Activated CD8-positive, alpha-beta memory T cell treated with anti-CD3 and anti-CD28 coated beads, Interleukin-2, amount 10 ng/mL, durations not matched to agents 7 days and 5 days (primary cell): ENCODE results near the gene ST7. TPM values are rescaled to one million over a fixed set of nuclear protein-coding genes. Genes with fewer than 3 reads are reported as not detected.
"Not testable (repeated sequence)": the region's sequence is repeated elsewhere in the genome, so short reads cannot be mapped to it uniquely, and the experiment has no call there.

Source experiments
- ATAC-seq: fragments of 150-1000 bp; cut with Tn5 transposase; one replicate; pipeline ENCODE4 v1.10.0; 2021; ENCODE audit warnings: moderate library complexity
- CTCF ChIA-PET: fragments of 350-600 bp; sonication (Branson Sonifier 250); formaldehyde crosslinking; loops from one replicate; lab custom pipeline; 2021; ENCODE audit warnings: antibody characterized with exemption; lab: Charles Lee
- DNase-seq: peaks from one replicate; pipeline ENCODE4 v3.0.0-alpha.2; 2020
- H3K27ac Mint-ChIP-seq: one replicate; pipeline ENCODE4 v1.8.0; 2021; ENCODE audit warnings: mild to moderate bottlenecking, mixed read lengths
- H3K27me3 Mint-ChIP-seq: one replicate; pipeline ENCODE4 v1.8.0; 2021; ENCODE audit warnings: mixed read lengths
- H3K36me3 Mint-ChIP-seq: one replicate; pipeline ENCODE4 v1.8.0; 2021; ENCODE audit warnings: mild to moderate bottlenecking, mixed read lengths
- H3K4me1 Mint-ChIP-seq: one replicate; pipeline ENCODE4 v1.8.0; 2021; ENCODE audit warnings: mixed read lengths
- H3K4me3 Mint-ChIP-seq: one replicate; pipeline ENCODE4 v1.8.0; 2021; ENCODE audit warnings: mild to moderate bottlenecking, moderate library complexity, mixed read lengths
- H3K9me3 Mint-ChIP-seq: one replicate; pipeline ENCODE4 v1.8.0; 2022; ENCODE audit warnings: low read depth, mixed read lengths
- total RNA-seq, 2 experiments: library from RNA; stranded (reverse); gene quantifications; one replicate each; pipeline ENCODE4 v1.2.3, GENCODE V29; 2021

Gene ST7
- total RNA-seq, 2 experiments from 2014 or later, result 7.2 to 12.8 TPM

DNA sequence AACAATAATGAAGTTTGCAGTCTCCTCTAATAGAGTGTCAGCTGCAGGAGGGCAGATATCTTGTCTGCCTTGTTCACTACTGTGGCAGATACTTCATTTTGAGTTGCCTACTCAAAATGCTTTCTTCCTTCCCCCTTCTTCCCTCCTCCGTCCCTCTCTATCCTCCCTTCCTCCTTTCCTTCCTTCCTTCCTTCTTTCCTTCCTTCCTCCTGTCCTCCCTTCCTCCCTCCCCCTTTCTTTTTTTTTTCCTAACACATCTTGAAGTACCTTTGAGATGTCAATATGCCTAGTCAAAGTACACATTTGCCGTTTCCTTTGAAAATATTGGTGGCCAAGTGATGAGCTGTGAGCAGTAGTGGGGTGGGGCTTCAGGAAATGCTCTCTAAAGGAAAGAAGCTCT lies 18.7 kb upstream of the ST7 start:
- CTCF ChIA-PET, result interaction anchor here (1.2 kb wide), 1 partner anchor 191 kb away, joined by 3 read pairs; no protein-coding TSS in a partner anchor
- H3K36me3 Mint-ChIP-seq, result no peaks in the 10 kb centered on the region

DNA sequence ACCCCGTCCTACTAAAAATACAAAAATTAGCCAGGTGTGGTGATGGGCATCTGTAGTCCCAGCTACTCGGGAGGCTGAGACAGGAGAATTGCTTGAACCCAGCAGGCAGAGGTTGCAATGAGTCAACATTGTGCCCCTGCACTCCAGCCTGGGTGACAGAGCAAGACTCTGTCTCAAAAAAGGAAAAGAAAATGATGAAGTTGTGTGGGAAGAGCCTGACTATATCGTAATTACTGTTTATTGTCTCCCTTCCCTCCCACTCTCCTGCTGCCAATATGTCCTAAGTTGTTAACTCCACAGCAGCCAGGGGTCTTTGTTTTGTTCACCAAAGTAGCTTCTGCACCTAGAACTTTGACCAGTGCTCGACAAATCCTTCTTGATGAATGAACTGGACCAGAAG lies 16.5 kb upstream of the ST7 start:
- peaks cover 28% of the 10 kb centered on the region for H3K27me3 Mint-ChIP-seq
- H3K27ac Mint-ChIP-seq, H3K9me3 Mint-ChIP-seq, ATAC-seq, H3K4me1 Mint-ChIP-seq, DNase-seq, H3K4me3 Mint-ChIP-seq, H3K36me3 Mint-ChIP-seq: not testable (repeated sequence)
- CTCF ChIA-PET, result interaction anchor here (1.4 kb wide), 1 partner anchor 10 kb away, joined by 5 read pairs; no protein-coding TSS in a partner anchor

More for the DNA sequence above, 18.7 kb upstream of the ST7 start:
- H3K4me1 Mint-ChIP-seq, result peaks cover 12% of the 10 kb centered on the region
- no peaks in the 10 kb centered on the region for H3K9me3 Mint-ChIP-seq
- H3K27me3 Mint-ChIP-seq, result peaks cover 24% of the 10 kb centered on the region
- DNase-seq (no peak), ATAC-seq (no peak)
- no peak overlapping the region for H3K27ac Mint-ChIP-seq
- H3K4me3 Mint-ChIP-seq, result no peak overlapping the region

DNA sequence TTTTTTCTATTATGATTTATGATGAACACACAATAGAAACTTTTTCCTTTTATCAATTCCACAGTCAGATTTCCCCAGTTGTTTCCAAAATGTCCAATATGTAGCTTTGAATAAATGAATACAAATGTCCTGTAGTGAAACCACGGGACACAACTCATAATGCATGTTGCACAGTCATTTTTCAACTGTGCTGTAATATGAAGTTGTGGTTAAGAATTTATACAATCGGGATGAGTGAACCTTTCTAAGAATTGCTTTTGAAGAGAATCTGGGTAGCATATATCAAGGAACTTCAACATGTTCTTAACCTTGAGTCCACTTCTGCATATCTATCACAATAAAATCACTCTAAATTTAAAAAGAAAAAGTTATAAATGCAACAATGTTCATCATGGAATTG lies 14.6 kb upstream of the ST7 start:
- Mint-ChIP-seq H3K27me3 (peaks cover 28% of the 10 kb centered on the region), H3K4me3 (no peak overlapping the region), H3K9me3 (no peaks in the 10 kb centered on the region), H3K36me3 (no peaks in the 10 kb centered on the region), H3K4me1 (peaks cover 6% of the 10 kb centered on the region), H3K27ac (no peak overlapping the region)
- CTCF ChIA-PET, result interaction anchor here (1.0 kb wide), 1 partner anchor 178 kb away, joined by 3 read pairs; no protein-coding TSS in a partner anchor
- no peak for ATAC-seq
- DNase-seq, result no peak

DNA sequence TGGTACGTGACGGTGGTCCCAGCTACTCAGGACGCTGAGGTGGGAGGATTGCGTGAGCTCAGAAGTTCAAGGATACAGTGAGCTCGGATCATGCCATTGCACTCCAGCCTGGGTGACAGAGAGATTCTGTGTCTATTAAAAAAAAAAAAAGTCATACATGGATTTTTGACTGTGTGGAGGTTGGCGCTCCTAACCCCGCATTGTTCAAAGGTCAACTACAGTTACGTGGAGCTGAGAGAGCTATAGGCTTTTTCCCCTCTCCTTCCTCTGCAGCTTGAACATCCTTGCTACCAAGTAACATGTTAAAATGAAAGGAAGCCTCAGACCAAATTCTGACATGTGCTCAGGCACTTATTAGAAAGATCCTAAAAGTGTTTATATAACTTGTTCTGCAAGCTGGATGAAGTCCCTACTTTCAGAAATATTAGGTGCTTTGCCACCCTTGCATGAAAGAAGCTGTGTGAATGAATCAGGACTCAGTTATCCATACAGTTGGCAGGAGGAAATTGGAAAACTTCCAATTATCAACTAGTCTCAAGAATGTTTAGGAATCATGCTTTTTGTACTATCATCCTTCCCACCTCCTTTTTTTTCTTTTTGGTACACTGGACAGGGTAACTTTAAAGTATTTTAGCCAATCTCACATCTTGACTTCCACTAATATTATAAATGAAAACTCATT lies 12.5 kb upstream of the ST7 start:
- Mint-ChIP-seq H3K4me1 (peaks cover 6% of the 10 kb centered on the region), H3K27me3 (peaks cover 26% of the 10 kb centered on the region), H3K9me3 (no peaks in the 10 kb centered on the region), H3K4me3 (no peak overlapping the region), H3K36me3 (no peaks in the 10 kb centered on the region), H3K27ac (no peak overlapping the region)
- ATAC-seq, result no peak
- no peak for DNase-seq
- CTCF ChIA-PET, result interaction anchor here (0.9 to 1.2 kb wide), 4 partner anchors 8 to 176 kb away, joined by 3 to 6 read pairs (median 4); no protein-coding TSS in a partner anchor

DNA sequence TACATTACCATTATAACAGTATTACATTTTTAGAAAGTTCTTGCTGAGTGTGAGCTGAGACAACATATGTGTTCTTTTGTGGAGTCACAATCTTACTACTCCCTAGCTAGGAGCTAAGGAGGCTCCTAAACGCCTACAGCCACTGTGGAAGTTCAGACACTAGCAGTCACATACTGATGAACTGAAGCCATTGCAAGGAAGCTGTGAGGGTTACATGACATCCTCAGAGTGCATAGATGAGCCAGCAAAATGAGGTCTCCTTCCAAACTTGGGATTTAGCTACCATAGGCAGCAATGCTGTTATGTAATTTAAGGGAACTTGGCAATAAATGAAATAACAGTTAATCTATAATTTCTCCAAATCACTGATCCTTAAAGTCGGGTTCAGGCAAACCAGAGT lies 10.8 kb upstream of the ST7 start:
- ATAC-seq (no peak), DNase-seq (no peak)
- H3K27ac Mint-ChIP-seq, result no peak overlapping the region
- no peak overlapping the region for H3K4me3 Mint-ChIP-seq
- no peaks in the 10 kb centered on the region for H3K9me3 Mint-ChIP-seq
- CTCF ChIA-PET, result interaction anchor here (1.0 kb wide), 1 partner anchor 11 kb away, joined by 3 read pairs; no protein-coding TSS in a partner anchor
- H3K27me3 Mint-ChIP-seq, result peaks cover 13% of the 10 kb centered on the region
- no peaks in the 10 kb centered on the region for H3K36me3 Mint-ChIP-seq
- H3K4me1 Mint-ChIP-seq, result peaks cover 6% of the 10 kb centered on the region

DNA sequence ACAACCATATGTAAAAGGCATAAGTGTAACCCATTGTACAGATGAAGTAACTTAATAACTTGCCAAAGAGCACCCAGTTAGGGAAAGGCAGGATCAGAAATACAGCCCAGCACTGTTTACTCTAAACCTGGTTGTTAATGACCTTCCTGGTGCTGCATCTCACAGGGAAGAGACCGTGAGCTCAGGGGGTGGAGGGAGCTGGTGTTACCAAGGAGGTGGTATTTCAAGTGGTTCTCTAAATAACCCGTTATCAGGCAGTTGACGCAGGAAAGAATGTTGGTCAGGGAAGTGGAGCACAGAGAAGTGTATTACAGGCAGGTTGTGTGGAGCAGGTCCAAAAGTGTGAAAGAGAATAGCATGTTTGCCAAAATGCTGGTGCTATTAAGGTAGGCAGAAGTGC lies 4.4 kb upstream of the ST7 start:
- Mint-ChIP-seq H3K27me3 (peaks cover 11% of the 10 kb centered on the region), H3K9me3 (no peaks in the 10 kb centered on the region), H3K27ac (no peak overlapping the region), H3K36me3 (no peaks in the 10 kb centered on the region), H3K4me1 (peaks cover 11% of the 10 kb centered on the region), H3K4me3 (no peak overlapping the region)
- CTCF ChIA-PET, result interaction anchor here (2.0 kb wide), 1 partner anchor 19 kb away, joined by 5 read pairs; no protein-coding TSS in a partner anchor
- no peak for DNase-seq
- ATAC-seq, result no peak

- CTCF ChIA-PET, result no interaction called here
- Mint-ChIP-seq H3K27ac (no peak overlapping the region), H3K27me3 (peaks cover 8% of the 10 kb centered on the region), H3K36me3 (no peaks in the 10 kb centered on the region), H3K4me1 (peaks cover 22% of the 10 kb centered on the region), H3K4me3 (no peak overlapping the region), H3K9me3 (no peaks in the 10 kb centered on the region)
- DNase-seq (no peak), ATAC-seq (no peak)
These were observed 3.1 kb upstream of the ST7 start for GRCh38 chr7:116949941-116950801.

GRCh38 chr7:116950889-116951351 lies 2.4 kb upstream of the ST7 start:
- peaks cover 27% of the 10 kb centered on the region for H3K4me1 Mint-ChIP-seq
- peaks cover 8% of the 10 kb centered on the region for H3K27me3 Mint-ChIP-seq
- no peaks in the 10 kb centered on the region for H3K36me3 Mint-ChIP-seq
- no peak for DNase-seq
- H3K4me3 Mint-ChIP-seq, result no peak overlapping the region
- H3K9me3 Mint-ChIP-seq, result no peaks in the 10 kb centered on the region
- H3K27ac Mint-ChIP-seq, result no peak overlapping the region
- CTCF ChIA-PET, result no interaction called here
- ATAC-seq, result no peak

GRCh38 chr7:116951366-116952292 lies 1.7 kb upstream of the ST7 start:
- peak overlapping the region; percentile 1 for H3K4me3 Mint-ChIP-seq
- CTCF ChIA-PET, result no interaction called here
- H3K27ac Mint-ChIP-seq, result no peak overlapping the region
- H3K4me1 Mint-ChIP-seq, result peaks cover 33% of the 10 kb centered on the region
- H3K9me3 Mint-ChIP-seq, result no peaks in the 10 kb centered on the region
- DNase-seq (no peak), ATAC-seq (no peak)
- H3K36me3 Mint-ChIP-seq, result peaks cover 1% of the 10 kb centered on the region
- H3K27me3 Mint-ChIP-seq, result peaks cover 8% of the 10 kb centered on the region

- CTCF ChIA-PET, result interaction anchor here (1.1 to 1.4 kb wide), 4 partner anchors 11 to 88 kb away, joined by 3 to 5 read pairs (median 4); no protein-coding TSS in a partner anchor
- no peak for ATAC-seq
- peaks cover 4% of the 10 kb centered on the region for H3K27me3 Mint-ChIP-seq
- H3K27ac Mint-ChIP-seq, result peak overlapping the region; percentile 68
- peaks cover 34% of the 10 kb centered on the region for H3K4me1 Mint-ChIP-seq
- H3K4me3 Mint-ChIP-seq, result peak overlapping the region; percentile 76
- peaks cover 2% of the 10 kb centered on the region for H3K36me3 Mint-ChIP-seq
- no peaks in the 10 kb centered on the region for H3K9me3 Mint-ChIP-seq
- no peak for DNase-seq
These were observed 498 bp upstream of the ST7 start for GRCh38 chr7:116952635-116953371.

DNA sequence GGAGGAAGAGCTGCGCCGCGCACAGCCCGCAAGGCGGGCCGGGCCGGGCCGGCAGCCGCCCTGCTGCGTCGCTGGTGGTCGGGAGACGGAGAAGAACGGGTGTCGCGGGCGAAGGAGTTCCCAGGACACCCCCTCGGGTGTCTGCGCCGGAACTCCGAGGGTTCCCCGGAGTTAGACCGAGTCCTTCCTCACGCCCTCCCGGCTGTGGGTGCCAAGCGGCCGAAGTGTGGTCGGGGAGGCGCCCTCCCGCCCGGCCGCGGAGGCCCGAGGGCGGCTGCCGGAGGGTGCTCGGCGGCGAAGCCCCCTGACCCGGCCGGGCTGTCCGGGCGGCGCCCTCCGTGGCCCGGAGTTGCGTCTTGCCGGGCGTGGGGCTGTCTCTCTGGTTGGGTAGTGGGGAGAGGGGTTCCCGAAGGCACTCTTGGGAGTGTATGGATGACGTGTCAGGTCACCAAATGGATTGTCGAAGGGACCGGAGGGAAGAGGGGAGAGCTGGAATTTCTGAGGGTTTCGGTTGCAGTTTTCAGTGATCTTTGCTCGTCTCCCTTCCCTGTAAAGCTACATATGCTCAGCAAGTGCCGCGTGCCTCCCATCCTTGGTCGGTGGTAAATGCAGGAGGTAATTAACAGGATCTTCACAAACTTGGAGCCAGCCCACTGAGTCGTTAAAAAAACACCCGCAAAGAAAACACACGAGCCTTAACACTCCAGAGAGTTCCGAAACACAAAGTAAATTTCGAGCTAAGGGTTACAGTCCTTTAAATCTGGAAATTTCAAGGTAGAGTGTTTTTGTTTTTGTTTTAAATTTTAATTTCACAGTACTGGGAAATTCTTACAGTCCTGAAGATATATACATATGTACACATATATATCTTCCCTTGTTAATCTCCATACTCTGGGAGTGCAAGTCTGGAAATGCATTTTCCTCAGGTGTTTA lies 871 bp downstream of the ST7 start:
- peak; percentile 40 for ATAC-seq
- no peaks in the 10 kb centered on the region for H3K9me3 Mint-ChIP-seq
- H3K27me3 Mint-ChIP-seq, result no peaks in the 10 kb centered on the region
- CTCF ChIA-PET, result interaction anchor here (1.2 to 1.4 kb wide), 2 partner anchors 23 to 24 kb away, joined by 3 to 4 read pairs; no protein-coding TSS in a partner anchor
- H3K4me1 Mint-ChIP-seq, result peaks cover 36% of the 10 kb centered on the region
- DNase-seq, result peak; percentile 49
- H3K36me3 Mint-ChIP-seq, result peaks cover 2% of the 10 kb centered on the region
- peak overlapping the region; percentile 82 for H3K4me3 Mint-ChIP-seq
- peak overlapping the region; percentile 87 for H3K27ac Mint-ChIP-seq
